Endothelial cell of umbilical vein (primary cell): Measurements from ENCODE around the gene ABI3. TPM values are rescaled to one million over a fixed set of nuclear protein-coding genes. Genes with fewer than 3 reads are reported as not detected.

Experiments
- BruUV-seq: library from RNA; stranded (reverse); fragments of 400-500 nt; replicated peaks from 2 replicates; lab custom pipeline; 2021; lab: Mats Ljungman, UMichigan
- CTCF ChIA-PET: fragments of 300-600, 350-600 bp; sonication (Branson Sonifier 250); formaldehyde crosslinking; loops from one replicate; lab custom pipeline; 2021; ENCODE audit warnings: antibody characterized with exemption, inconsistent platforms; lab: Charles Lee
- POLR2A ChIA-PET: fragments of 300-600, 350-600 bp; sonication (Branson Sonifier 250); formaldehyde crosslinking; loops from one replicate; lab custom pipeline; 2021; ENCODE audit warnings: antibody characterized with exemption, inconsistent platforms; lab: Charles Lee
- DNase-seq: peaks from one replicate; pipeline ENCODE4 v3.0.0-alpha.2; 2011; ENCODE audit warnings: low read depth, low spot score
- FAIRE-seq: peaks from 2 replicates; lab custom pipeline; 2011; peaks lifted over from hg19 to GRCh38; lab: Jason Lieb, UNC
- H2AFZ ChIP-seq: 2 replicates; pipeline ENCODE4 v1.6.0; 2012; ENCODE audit warnings: low read depth, low read length, control low read depth, inconsistent platforms
- H3K27ac ChIP-seq: 2 replicates; pipeline ENCODE4 v1.5.1; 2011; ENCODE audit warnings: low read depth, mild to moderate bottlenecking, control low read depth, low read length, moderate library complexity; ENCODE audit not compliant: insufficient read depth
- H3K27me3 ChIP-seq, 2 experiments: 2 replicates each; pipeline versions ENCODE4 v1.6.0 to v1.6.1; 2011; ENCODE audit warnings: low read length in 2 of 2, mixed read lengths in 1 of 2; ENCODE audit not compliant: control insufficient read depth in 2 of 2, insufficient read depth in 2 of 2
- H3K36me3 ChIP-seq, 2 experiments: 2 replicates in 1 of 2; 3 replicates in 1 of 2; pipeline ENCODE4 v1.5.1; 2011; ENCODE audit warnings: low read length in 2 of 2, mild to moderate bottlenecking in 1 of 2, moderate library complexity in 1 of 2; ENCODE audit not compliant: control insufficient read depth in 2 of 2, insufficient read depth in 2 of 2; ENCODE audit errors: extremely low read depth in 1 of 2
- H3K4me1 ChIP-seq: 3 replicates; pipeline ENCODE4 v1.5.1; 2011; ENCODE audit warnings: mild to moderate bottlenecking, low read length; ENCODE audit not compliant: control insufficient read depth, insufficient read depth; ENCODE audit errors: extremely low read depth
- H3K4me2 ChIP-seq: 2 replicates; pipeline ENCODE4 v1.6.1; 2011; ENCODE audit warnings: low read length, control low read depth, mixed read lengths; ENCODE audit not compliant: insufficient read depth
- H3K4me3 ChIP-seq, 3 experiments: fragments of 200-600 bp in 1 of 3; sonication (generic), shearing (Covaris generic) in 1 of 3; replicated peaks in 1 of 3; 2 replicates each; pipeline ENCODE4 v1.5.1; 2011 to 2016; ENCODE audit warnings: control low read depth in 3 of 3, low read length in 3 of 3, mild to moderate bottlenecking in 2 of 3, inconsistent platforms in 1 of 3, low read depth in 1 of 3, moderate library complexity in 1 of 3; ENCODE audit not compliant: insufficient read depth in 1 of 3
- H3K79me2 ChIP-seq: 2 replicates; pipeline ENCODE4 v1.6.0; 2012; ENCODE audit warnings: low read length, inconsistent platforms; ENCODE audit not compliant: control insufficient read depth, insufficient read depth
- H3K9ac ChIP-seq: replicated peaks from 2 replicates; pipeline ENCODE3; 2011; ENCODE audit warnings: low read length, control low read depth; ENCODE audit not compliant: insufficient read depth; ENCODE audit errors: extremely low read depth
- H3K9me1 ChIP-seq: replicated peaks from 3 replicates; pipeline ENCODE4 v1.6.0; 2011; ENCODE audit warnings: mild to moderate bottlenecking, low read length; ENCODE audit not compliant: control insufficient read depth, insufficient read depth; ENCODE audit errors: extremely low read depth
- H3K9me3 ChIP-seq: replicated peaks from 2 replicates; pipeline ENCODE4 v1.5.1; 2012; ENCODE audit warnings: low read length, inconsistent platforms; ENCODE audit not compliant: control insufficient read depth, insufficient read depth
- H4K20me1 ChIP-seq: replicated peaks from 2 replicates; pipeline ENCODE3; 2011; ENCODE audit warnings: mild to moderate bottlenecking, low read length; ENCODE audit not compliant: control insufficient read depth, insufficient read depth; ENCODE audit errors: extremely low read depth
- CTCF ChIP-seq, 2 donors: IDR thresholded peaks; 1 replicate in 1 of 2; 2 replicates in 1 of 2; pipeline ENCODE4 v1.5.1; 2011; ENCODE audit warnings: low read length in 2 of 2, mild to moderate bottlenecking in 2 of 2, moderate library complexity in 2 of 2, control low read depth in 1 of 2, inconsistent platforms in 1 of 2, low read depth in 1 of 2; ENCODE audit not compliant: insufficient read depth in 1 of 2; ENCODE audit errors: extremely low read depth in 1 of 2
- EZH2 ChIP-seq: IDR thresholded peaks from 2 replicates; pipeline ENCODE4 v1.6.1; 2012; ENCODE audit warnings: borderline replicate concordance, low read depth, mild to moderate bottlenecking, moderate library complexity, low read length, inconsistent platforms; ENCODE audit not compliant: severe bottlenecking
- FOS ChIP-seq: IDR thresholded peaks from 2 replicates; pipeline ENCODE4 v1.6.1; 2011; ENCODE audit warnings: mild to moderate bottlenecking, low read length, moderate library complexity, borderline replicate concordance; ENCODE audit not compliant: insufficient read depth
- GATA2 ChIP-seq: IDR thresholded peaks from 2 replicates; pipeline ENCODE4 v1.7.0; 2011; ENCODE audit warnings: low read depth, mild to moderate bottlenecking, moderate library complexity, mixed read lengths, low read length; ENCODE audit not compliant: insufficient read length, insufficient read depth
- JUN ChIP-seq: IDR thresholded peaks from 2 replicates; pipeline ENCODE4 v1.6.1; 2011; ENCODE audit warnings: borderline replicate concordance, low read depth; ENCODE audit not compliant: insufficient read length, insufficient read depth
- MYC ChIP-seq: IDR thresholded peaks from one replicate; pipeline ENCODE4 v1.6.1; 2011; ENCODE audit warnings: mild to moderate bottlenecking, low read depth, low read length
- POLR2A ChIP-seq: IDR thresholded peaks from 2 replicates; pipeline ENCODE4 v1.6.1; 2012; ENCODE audit warnings: low read depth, mild to moderate bottlenecking, control low read depth, low read length
- POLR2AphosphoS5 ChIP-seq: IDR thresholded peaks from 2 replicates; pipeline ENCODE4 v1.6.1; 2012; ENCODE audit warnings: low read depth, mild to moderate bottlenecking, control low read depth, low read length, moderate library complexity; ENCODE audit not compliant: insufficient read depth
- dilution Hi-C: fragments of 300-500 bp; cut with MboI; formaldehyde crosslinking; loops from one replicate; pipeline ENCODE4 v1.15.0; 2019; ENCODE audit warnings: low sequenced_read_pairs; ENCODE audit not compliant: extremely low pct_ligation_motif_present
- intact Hi-C: fragments of 100-400 bp; cut with micrococcal nuclease; formaldehyde crosslinking; loops from one replicate; pipeline ENCODE4 v1.10.0; 2022
- polyA plus RNA-seq, 4 experiments: library from polyadenylated mRNA; depleted of rRNA in 3 of 4; stranded (reverse) in 3 of 4; unstranded in 1 of 4; fragments of >200 nt; gene quantifications; 2 replicates each; pipeline versions ENCODE4 v1.2.1 to v1.2.3, GENCODE V29; 2011 to 2012; ENCODE audit warnings: missing spikeins in 1 of 4
- total RNA-seq: library from RNA; stranded (reverse); gene quantifications from 2 replicates; pipeline ENCODE4 v1.2.3, GENCODE V29; 2021
- TF ChIP-seq, protein P1 (sequence below): IDR thresholded peaks from 2 replicates; pipeline ENCODE4 v1.6.1; 2011; ENCODE audit not compliant: insufficient read depth, insufficient read length

The ABI3 gene
- total and polyA plus RNA-seq, 2 donors (not counting 3 experiments of a cell fraction or from before 2014, with no cell fraction given) = 35.2 to 35.5 TPM

DNA sequence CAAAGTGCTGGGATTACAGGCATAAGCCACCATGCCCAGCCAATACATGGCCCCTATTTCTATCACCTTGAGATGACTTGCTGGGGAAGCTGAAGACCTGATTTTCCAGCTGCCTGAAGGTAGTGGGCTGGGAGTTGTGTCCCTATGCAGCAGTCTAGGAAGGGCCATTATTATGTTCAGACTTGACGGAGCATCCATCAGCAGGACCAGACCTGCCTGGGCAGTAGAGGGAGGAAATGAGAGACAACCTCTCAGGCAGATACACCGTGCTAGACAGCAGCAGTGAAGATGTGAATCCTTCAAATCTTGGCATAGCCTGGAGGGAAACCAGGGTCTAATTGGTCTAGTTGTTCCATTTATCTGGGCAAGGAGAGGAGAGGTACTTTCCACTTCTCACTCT is 55.7 kb downstream of the ABI3 start:
- H3K27me3 ChIP-seq = peaks cover 0 to 1% of the 10 kb centered on the region in 2 experiments
- POLR2A ChIA-PET = no interaction called here
- H3K36me3 ChIP-seq = no peaks in the 10 kb centered on the region
- H3K4me3 ChIP-seq = no peak overlapping the region
- DNase-seq (no peak), FAIRE-seq (no peak)
- H3K4me2 ChIP-seq = no peak overlapping the region
- no peak overlapping the region for H3K27ac ChIP-seq
- no peaks in the 10 kb centered on the region for H3K79me2 ChIP-seq
- no TSS peak for BruUV-seq
- no peaks in the 10 kb centered on the region for H3K9me3 ChIP-seq
- no peak overlapping the region for H3K9ac ChIP-seq
- dilution Hi-C loops = no loop called here
- TF ChIP-seq, protein P1, sequence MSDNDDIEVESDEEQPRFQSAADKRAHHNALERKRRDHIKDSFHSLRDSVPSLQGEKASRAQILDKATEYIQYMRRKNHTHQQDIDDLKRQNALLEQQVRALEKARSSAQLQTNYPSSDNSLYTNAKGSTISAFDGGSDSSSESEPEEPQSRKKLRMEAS = no peak
- TF ChIP-seq JUN (no peak), FOS (no peak), EZH2 (no peak), MYC (no peak), POLR2A (no peak), POLR2AphosphoS5 (no peak)
- no peak overlapping the region for H2AFZ ChIP-seq
- H4K20me1 ChIP-seq = no peaks in the 10 kb centered on the region
- no peaks in the 10 kb centered on the region for H3K9me1 ChIP-seq
- no peaks in the 10 kb centered on the region for H3K4me1 ChIP-seq
- CTCF ChIA-PET = no interaction called here
- intact Hi-C loops = no loop called here

DNA sequence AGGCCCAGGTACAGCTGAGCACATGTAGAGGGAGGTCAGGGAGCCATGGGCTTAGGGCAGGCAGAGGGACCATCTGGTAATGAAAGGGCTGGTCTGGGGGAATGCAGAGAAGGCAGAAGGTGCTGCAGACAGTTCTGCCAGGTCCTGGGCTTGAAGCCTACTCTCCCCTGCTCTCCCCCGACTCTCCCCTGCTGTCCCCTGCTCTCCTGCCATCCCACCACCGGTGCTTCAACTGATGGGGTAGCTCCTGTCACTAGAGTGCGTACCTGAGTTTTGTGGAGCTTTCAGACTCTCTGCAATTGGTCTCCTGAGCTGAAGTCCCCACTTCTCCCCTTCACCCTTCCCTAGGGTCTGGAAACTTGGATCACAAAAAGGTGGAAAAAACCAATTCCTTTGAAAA is 57.4 kb downstream of the ABI3 start:
- Histone ChIP-seq H3K27ac (no peak overlapping the region), H2AFZ (no peak overlapping the region), H3K27me3 (peaks cover 0 to 1% of the 10 kb centered on the region in 2 experiments), H3K4me1 (no peaks in the 10 kb centered on the region), H3K9me3 (no peaks in the 10 kb centered on the region), H3K4me2 (no peak overlapping the region), H3K36me3 (no peaks in the 10 kb centered on the region), H3K9ac (no peak overlapping the region), H3K79me2 (no peaks in the 10 kb centered on the region), H3K9me1 (no peaks in the 10 kb centered on the region), H3K4me3 (no peak overlapping the region), H4K20me1 (no peaks in the 10 kb centered on the region)
- intact Hi-C loops (no loop called here), dilution Hi-C loops (no loop called here)
- no peak for TF ChIP-seq MYC
- TF ChIP-seq POLR2A = no peak
- TF ChIP-seq CTCF (IDR thresholded peaks at IDR 0.05; ENCODE audit: extremely low read depth in 1 of 2, insufficient read depth in 1 of 2, low read depth in 1 of 2, low read length in 2 of 2) = no peak
- no peak for TF ChIP-seq FOS
- TF ChIP-seq EZH2 = no peak
- TF ChIP-seq POLR2AphosphoS5 = no peak
- TF ChIP-seq, protein P1 = no peak
- no peak for TF ChIP-seq JUN
- TF ChIP-seq GATA2 = no peak
- FAIRE-seq = no peak
- CTCF ChIA-PET = no interaction called here
- DNase-seq = no peak
- POLR2A ChIA-PET = no interaction called here
- BruUV-seq = no TSS peak
